Fibroblast of the aortic adventitia (primary cell): ENCODE data around the gene DENND4A. TPM values are rescaled to one million over a fixed set of nuclear protein-coding genes. Genes with fewer than 3 reads are reported as not detected.
A peak's percentile ranks its signal among the peaks of the same experiment; 100 is the strongest.

ENCODE experiments used
- DNase-seq: peaks from one replicate; pipeline ENCODE4 v3.0.0-alpha.2; 2010; ENCODE audit warnings: low read depth
- H3K4me3 ChIP-seq: 2 replicates; pipeline ENCODE4 v1.5.1; 2011; ENCODE audit warnings: low read depth, mild to moderate bottlenecking, control low read depth, low read length, moderate library complexity
- CTCF ChIP-seq: IDR thresholded peaks from 2 replicates; pipeline ENCODE4 v1.5.1; 2011; ENCODE audit warnings: mild to moderate bottlenecking, low read length, control low read depth, inconsistent platforms; ENCODE audit not compliant: insufficient read depth
- total RNA-seq: library from RNA; depleted of rRNA; stranded (reverse); fragments of >200 nt; gene quantifications from 2 replicates; pipeline ENCODE4 v1.2.3, GENCODE V29; 2012; ENCODE audit warnings: low replicate concordance

The DENND4A gene
- total RNA-seq, 1 donor = 30.3 TPM

- no peak for DNase-seq
- TF ChIP-seq CTCF = no peak
- H3K4me3 ChIP-seq = no peak overlapping the region
These were observed 1.7 kb upstream of the DENND4A start for GRCh38 chr15:65793818-65794104.

- H3K4me3 ChIP-seq = peak overlapping the region; percentile 73
- no peak for DNase-seq
- TF ChIP-seq CTCF = no peak
These were observed 1.1 kb upstream of the DENND4A start for GRCh38 chr15:65792988-65793817.

- DNase-seq = peak; percentile 39
- TF ChIP-seq CTCF = no peak
- peak overlapping the region; percentile 73 for H3K4me3 ChIP-seq
These were observed 557 bp downstream of the DENND4A start for GRCh38 chr15:65791335-65792137.

- no peak for TF ChIP-seq CTCF
- peak overlapping the region; percentile 73 for H3K4me3 ChIP-seq
- peak; percentile 51 for DNase-seq
These were observed 1.3 kb downstream of the DENND4A start for GRCh38 chr15:65790694-65791334.

GRCh38 chr15:65789759-65790425 is 2.2 kb downstream of the DENND4A start:
- no peak for DNase-seq
- no peak overlapping the region for H3K4me3 ChIP-seq
- TF ChIP-seq CTCF = no peak

- DNase-seq = no peak
- no peak for TF ChIP-seq CTCF
These were observed 3.0 kb downstream of the DENND4A start for GRCh38 chr15:65789105-65789504.

More at GRCh38 chr15:65789105-65789504, 3.0 kb downstream of the DENND4A start:
- no peak overlapping the region for H3K4me3 ChIP-seq
